RWPE1 (cell line): ENCODE measurements around the gene CRIP2.
A peak's percentile ranks its signal among the peaks of the same experiment; 100 is the strongest.

ENCODE experiments used
- CTCF ChIA-PET: fragments of 350-600 bp; sonication (Branson Sonifier 250); formaldehyde crosslinking; extraction: SDS; loops from one replicate; lab custom pipeline; 2021; lab: Yijun Ruan, JAX
- POLR2A ChIA-PET: fragments of 400-600 bp; formaldehyde crosslinking; extraction: SDS; loops from one replicate; lab custom pipeline; 2020; ENCODE audit warnings: antibody characterized with exemption; ENCODE audit not compliant: low non-redundant PET; lab: Yijun Ruan, JAX
- DNase-seq: peaks from one replicate; pipeline ENCODE4 v3.0.0; 2012; ENCODE audit warnings: low spot score
- H3K27ac ChIP-seq: fragments of 450-650 bp; 2 replicates; pipeline ENCODE4 v1.5.1; 2017
- TF ChIP-seq, protein P1 (sequence below): fragments of 450-650 bp; conservative IDR thresholded peaks from 2 replicates; pipeline ENCODE4 v1.5.1; 2017; ENCODE audit warnings: low read depth, mild to moderate bottlenecking

The CRIP2 gene

DNA sequence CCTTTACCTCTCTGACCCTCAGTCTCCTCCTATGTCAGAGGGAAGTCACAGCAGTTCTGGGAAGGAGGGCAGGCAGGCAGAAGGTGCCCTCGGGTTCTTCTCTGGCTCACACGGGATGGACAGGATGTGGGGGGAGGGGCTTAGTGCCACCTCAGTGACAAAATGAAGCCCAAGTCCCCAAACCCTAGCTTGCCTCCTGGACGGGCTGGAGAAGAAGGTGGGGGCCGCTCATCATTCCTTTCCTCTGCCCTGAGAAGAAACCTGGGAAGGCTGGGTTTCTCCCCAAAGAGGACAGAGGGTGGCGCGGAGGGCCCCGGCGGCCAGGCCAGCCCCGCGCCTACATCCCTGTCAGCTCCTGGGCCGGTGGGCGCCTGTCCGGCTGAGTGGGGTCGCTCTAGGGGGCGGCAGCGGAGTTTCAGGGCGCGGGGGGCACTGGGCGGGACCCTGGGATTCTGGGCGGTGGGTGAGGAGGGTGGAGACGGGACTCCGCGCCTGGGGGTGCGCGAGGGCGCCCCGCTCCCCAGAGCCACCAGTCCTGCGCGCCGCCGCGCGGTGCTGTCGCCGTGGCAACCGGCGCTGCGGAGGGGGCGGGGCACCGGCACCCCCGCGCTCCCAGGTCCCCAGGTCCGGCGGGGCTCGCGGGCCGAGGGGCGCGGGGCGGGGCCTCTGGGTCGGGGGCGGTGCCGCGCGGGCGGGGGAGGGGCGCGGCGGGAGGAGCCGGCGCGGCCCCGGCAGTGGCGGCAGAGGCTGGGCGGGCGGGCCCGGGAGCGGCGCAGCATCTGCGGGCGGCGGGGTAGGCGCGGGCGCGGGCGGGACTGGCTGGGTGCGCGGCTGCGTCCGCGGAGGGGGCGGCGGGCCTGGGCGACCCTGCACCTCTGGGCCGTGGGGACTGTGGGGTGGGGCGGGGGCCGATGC is 51.5 kb downstream of the CRIP2 start, which contains the start of gene TMEM121:
Gene TMEM121 (plus strand): TSS at position 723 of the 915 bp plus-strand sequence. CDS start 2,252 bp downstream, outside the sequence.
- CTCF ChIA-PET, result interaction anchor here (0.6 to 1.1 kb wide), 3 partner anchors 11 to 60 kb away, joined by 3 to 4 read pairs (median 3); no protein-coding TSS in a partner anchor
- DNase-seq, result no peak

DNA sequence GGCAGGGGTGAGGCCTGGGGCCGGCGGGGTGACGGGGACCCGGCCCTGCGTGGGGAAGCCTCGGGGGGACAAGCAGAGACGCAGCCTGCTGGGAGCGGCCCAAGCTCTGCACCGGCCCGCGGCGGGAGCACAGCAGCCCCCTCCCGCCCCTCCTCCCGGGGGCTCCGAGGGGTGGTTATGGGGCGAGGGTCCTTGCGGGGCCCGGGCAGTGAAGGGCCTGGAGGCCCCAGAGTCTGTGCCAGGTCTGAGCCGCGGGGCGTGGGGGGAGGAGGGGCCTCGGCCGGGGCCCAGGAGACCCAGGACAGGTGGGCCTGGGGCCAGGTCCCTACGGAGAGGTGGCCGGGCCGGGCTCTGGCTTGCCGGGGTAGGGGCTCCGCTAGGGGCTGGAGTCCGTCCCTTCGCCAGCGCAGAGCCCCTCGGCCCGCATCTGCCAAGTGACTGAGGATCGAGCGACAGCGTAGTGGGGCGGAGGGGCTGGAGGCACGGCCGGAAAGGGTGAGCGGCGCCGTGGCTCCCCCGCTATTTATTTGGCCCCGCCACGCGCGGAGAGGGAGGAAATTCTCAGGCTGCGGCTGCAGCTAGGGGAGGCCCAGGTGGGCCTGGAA is 52.3 kb downstream of the CRIP2 start:
- TF ChIP-seq, protein P1, sequence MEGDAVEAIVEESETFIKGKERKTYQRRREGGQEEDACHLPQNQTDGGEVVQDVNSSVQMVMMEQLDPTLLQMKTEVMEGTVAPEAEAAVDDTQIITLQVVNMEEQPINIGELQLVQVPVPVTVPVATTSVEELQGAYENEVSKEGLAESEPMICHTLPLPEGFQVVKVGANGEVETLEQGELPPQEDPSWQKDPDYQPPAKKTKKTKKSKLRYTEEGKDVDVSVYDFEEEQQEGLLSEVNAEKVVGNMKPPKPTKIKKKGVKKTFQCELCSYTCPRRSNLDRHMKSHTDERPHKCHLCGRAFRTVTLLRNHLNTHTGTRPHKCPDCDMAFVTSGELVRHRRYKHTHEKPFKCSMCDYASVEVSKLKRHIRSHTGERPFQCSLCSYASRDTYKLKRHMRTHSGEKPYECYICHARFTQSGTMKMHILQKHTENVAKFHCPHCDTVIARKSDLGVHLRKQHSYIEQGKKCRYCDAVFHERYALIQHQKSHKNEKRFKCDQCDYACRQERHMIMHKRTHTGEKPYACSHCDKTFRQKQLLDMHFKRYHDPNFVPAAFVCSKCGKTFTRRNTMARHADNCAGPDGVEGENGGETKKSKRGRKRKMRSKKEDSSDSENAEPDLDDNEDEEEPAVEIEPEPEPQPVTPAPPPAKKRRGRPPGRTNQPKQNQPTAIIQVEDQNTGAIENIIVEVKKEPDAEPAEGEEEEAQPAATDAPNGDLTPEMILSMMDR, result no peak
- CTCF ChIA-PET, result no interaction called here
- no peak overlapping the region for H3K27ac ChIP-seq
- DNase-seq, result no peak
- POLR2A ChIA-PET, result no interaction called here

More for the DNA sequence above, 51.5 kb downstream of the CRIP2 start, which contains the start of gene TMEM121:
- POLR2A ChIA-PET, result no interaction called here
- TF ChIP-seq, protein P1, result no peak
- H3K27ac ChIP-seq, result peak within 1 kb of the TSS; percentile 28

DNA sequence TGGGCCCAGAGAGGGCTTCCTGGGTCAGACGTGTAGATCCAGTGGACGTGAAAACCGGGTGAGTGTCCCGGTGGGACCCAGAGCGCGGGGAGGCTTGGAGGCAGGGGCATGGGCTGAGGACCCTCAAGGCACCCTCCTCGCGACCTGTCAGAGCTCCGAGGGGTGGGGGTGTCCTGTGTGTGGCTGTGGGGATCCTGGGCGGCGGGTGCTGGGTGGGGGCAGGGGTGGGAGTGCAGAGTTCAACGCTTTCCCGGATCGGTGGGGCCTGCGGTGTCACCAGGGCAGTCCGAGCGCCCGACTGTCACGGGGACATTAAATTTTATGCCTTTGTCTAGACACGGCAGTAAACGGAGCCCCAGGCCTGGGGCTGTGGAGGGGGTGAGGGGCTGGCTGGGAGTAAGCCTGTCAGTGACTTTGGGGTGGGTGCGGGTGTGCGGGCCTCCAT is 52.8 kb downstream of the CRIP2 start:
- ChIA-PET POLR2A (no interaction called here), CTCF (no interaction called here)
- no peak overlapping the region for H3K27ac ChIP-seq
- TF ChIP-seq, protein P1, result no peak
- DNase-seq, result no peak

DNA sequence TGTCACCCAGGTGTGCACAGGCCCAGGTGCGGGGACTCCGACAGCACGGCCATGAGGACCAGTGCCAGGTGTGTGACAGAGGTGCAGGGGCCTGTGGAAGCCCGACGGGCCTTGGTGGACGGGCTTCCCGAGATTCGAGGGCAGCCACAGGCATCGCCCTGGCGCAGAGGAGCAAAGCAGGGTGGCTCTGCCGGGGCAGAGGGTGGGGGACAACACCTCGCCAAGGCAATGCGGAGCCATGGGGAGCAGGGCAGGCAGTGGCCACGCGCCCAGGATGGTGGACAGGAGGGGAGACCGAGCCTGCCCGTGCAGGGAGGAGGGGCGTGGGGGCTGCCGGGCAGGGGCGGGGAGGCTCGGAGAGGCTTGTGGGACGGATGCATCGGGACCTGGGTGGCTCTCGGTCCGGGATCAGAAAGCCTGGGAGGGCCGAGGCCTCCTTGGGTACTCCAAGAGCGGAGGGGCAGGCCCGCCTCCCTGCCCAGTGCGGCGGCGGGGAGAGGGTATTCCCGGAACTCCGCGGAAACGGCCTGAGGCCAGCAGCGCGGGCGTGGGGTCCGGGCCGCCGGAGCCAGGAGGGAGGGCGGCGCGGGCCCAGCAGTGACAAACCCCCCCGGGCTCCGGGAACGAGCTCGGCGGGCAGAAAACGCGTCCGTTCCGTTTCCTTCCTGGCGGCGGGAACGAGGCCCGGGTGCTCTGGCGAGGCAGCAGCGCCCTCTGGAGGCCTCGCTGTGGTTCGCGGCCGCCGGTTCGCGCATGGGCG is 53.4 kb downstream of the CRIP2 start:
- peak; percentile 78 for DNase-seq
- H3K27ac ChIP-seq, result peak overlapping the region; percentile 62
- CTCF ChIA-PET, result interaction anchor here (0.6 to 1.6 kb wide), 16 partner anchors 9 to 980 kb away, joined by 3 to 7 read pairs (median 4); no protein-coding TSS in a partner anchor
- TF ChIP-seq, protein P1, result peak; percentile 85
- POLR2A ChIA-PET, result no interaction called here

DNA sequence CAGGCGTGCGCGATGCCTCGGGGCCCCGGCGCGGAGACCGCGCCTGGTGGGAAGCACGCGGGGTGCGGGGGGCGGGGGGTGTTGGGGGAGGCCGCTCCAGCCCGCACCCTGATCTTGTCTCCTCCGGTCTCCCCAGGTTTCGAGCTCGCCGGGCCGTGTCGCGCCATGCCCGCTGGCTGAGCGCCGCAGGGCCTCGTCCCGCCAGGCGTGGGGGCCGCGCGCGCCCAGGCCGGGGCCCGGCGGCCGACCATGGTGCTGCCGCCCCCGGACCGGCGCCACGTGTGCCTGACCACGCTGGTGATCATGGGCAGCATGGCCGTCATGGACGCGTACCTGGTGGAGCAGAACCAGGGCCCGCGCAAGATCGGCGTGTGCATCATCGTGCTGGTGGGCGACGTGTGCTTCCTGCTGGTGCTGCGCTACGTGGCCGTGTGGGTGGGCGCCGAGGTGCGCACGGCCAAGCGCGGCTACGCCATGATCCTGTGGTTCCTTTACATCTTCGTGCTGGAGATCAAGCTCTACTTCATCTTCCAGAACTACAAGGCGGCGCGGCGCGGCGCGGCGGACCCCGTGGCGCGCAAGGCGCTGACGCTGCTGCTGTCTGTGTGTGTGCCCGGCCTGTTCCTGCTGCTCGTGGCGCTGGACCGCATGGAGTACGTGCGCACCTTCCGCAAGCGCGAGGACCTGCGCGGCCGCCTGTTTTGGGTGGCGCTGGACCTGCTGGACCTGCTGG is 54.1 kb downstream of the CRIP2 start:
- CTCF ChIA-PET, result interaction anchor here (0.6 to 1.6 kb wide), 12 partner anchors 11 to 645 kb away, joined by 3 to 7 read pairs (median 4); no protein-coding TSS in a partner anchor
- no peak for DNase-seq
- peak overlapping the region; percentile 62 for H3K27ac ChIP-seq
- TF ChIP-seq, protein P1, result peak; percentile 39; the same call in 1 of the 2 replicates
- POLR2A ChIA-PET, result no interaction called here
